ENCODE data around the gene TMUB1.

GRCh38 chr7:151068069-151068773 lies 15.1 kb downstream of the TMUB1 start:
- TF ChIP-seq CTCF (IDR thresholded peaks at IDR 0.05) (no peak), POLR2A (IDR thresholded peaks at IDR 0.05) (no peak), EP300 (IDR thresholded peaks at IDR 0.05) (no peak)

Measured in gastroesophageal sphincter (tissue), 3 donors.